HG03045 (cell line): ENCODE measurements around the gene PTPN14.
"Not testable (repeated sequence)": the region's sequence is repeated elsewhere in the genome, so short reads cannot be mapped to it uniquely, and the experiment has no call there.

Source experiments
- ATAC-seq: cut with Tn5 transposase; IDR thresholded peaks from one replicate; pipeline ENCODE4 v1.9.1; 2021; ENCODE audit warnings: mild to moderate bottlenecking, moderate library complexity; ENCODE audit not compliant: unreplicated experiment

Gene PTPN14

GRCh38 chr1:214513394-214513793, 38.0 kb downstream of the PTPN14 start:
- ATAC-seq: no peak

- ATAC-seq: no peak
These were observed 39.8 kb downstream of the PTPN14 start for GRCh38 chr1:214511639-214511998.

GRCh38 chr1:214510914-214511638, 40.3 kb downstream of the PTPN14 start:
- no peak for ATAC-seq

- ATAC-seq: no peak
These were observed 40.9 kb downstream of the PTPN14 start for GRCh38 chr1:214510477-214510876.

GRCh38 chr1:214509622-214510021, 41.8 kb downstream of the PTPN14 start:
- ATAC-seq: not testable (repeated sequence)

GRCh38 chr1:214506972-214507431, 44.4 kb downstream of the PTPN14 start:
- ATAC-seq: no peak

- ATAC-seq: no peak
These were observed 46.3 kb downstream of the PTPN14 start for GRCh38 chr1:214505134-214505533.

- no peak for ATAC-seq
These were observed 47.1 kb downstream of the PTPN14 start for GRCh38 chr1:214504330-214504729.

GRCh38 chr1:214503553-214503952, 47.8 kb downstream of the PTPN14 start:
- no peak for ATAC-seq

- ATAC-seq: no peak
These were observed 50.9 kb downstream of the PTPN14 start for GRCh38 chr1:214500340-214501055.

- ATAC-seq: no peak
These were observed 51.7 kb downstream of the PTPN14 start for GRCh38 chr1:214499732-214500131.

GRCh38 chr1:214498021-214498420, 53.4 kb downstream of the PTPN14 start:
- no peak for ATAC-seq

GRCh38 chr1:214496126-214496525, 55.3 kb downstream of the PTPN14 start:
- ATAC-seq: no peak

- ATAC-seq: no peak
These were observed 56.7 kb downstream of the PTPN14 start for GRCh38 chr1:214494706-214495105.

- not testable (repeated sequence) for ATAC-seq
These were observed 57.2 kb downstream of the PTPN14 start for GRCh38 chr1:214494179-214494578.

GRCh38 chr1:214493126-214493796, 58.1 kb downstream of the PTPN14 start:
- no peak for ATAC-seq

- no peak for ATAC-seq
These were observed 58.9 kb downstream of the PTPN14 start for GRCh38 chr1:214492401-214493075.

- no peak for ATAC-seq
These were observed 59.8 kb downstream of the PTPN14 start for GRCh38 chr1:214491468-214492146.

GRCh38 chr1:214485151-214485550, 66.3 kb downstream of the PTPN14 start:
- ATAC-seq: no peak

- ATAC-seq: not testable (repeated sequence)
These were observed 68.2 kb downstream of the PTPN14 start for GRCh38 chr1:214483180-214483579.
